Memory B cell (primary cell): ENCODE measurements around the gene CTNND2.

Source experiments
- ATAC-seq: fragments of 150-1000 bp; cut with Tn5 transposase; 2 replicates; pipeline ENCODE4 v1.10.0; 2021; ENCODE audit warnings: low read depth, mild to moderate bottlenecking, moderate library complexity
- DNase-seq, 2 donors: peaks; one replicate each; pipeline ENCODE4 v3.0.0; 2022; ENCODE audit warnings: low spot score in 2 of 2
- H3K27ac Mint-ChIP-seq: one replicate; pipeline ENCODE4 v1.8.0; 2022; ENCODE audit warnings: mild to moderate bottlenecking, moderate library complexity, mixed read lengths
- H3K27me3 Mint-ChIP-seq: one replicate; pipeline ENCODE4 v1.8.0; 2022; ENCODE audit warnings: mixed read lengths
- H3K36me3 Mint-ChIP-seq: one replicate; pipeline ENCODE4 v1.8.0; 2022; ENCODE audit warnings: mild to moderate bottlenecking, mixed read lengths
- H3K4me1 Mint-ChIP-seq: one replicate; pipeline ENCODE4 v1.8.0; 2022; ENCODE audit warnings: mixed read lengths
- H3K4me3 Mint-ChIP-seq: one replicate; pipeline ENCODE4 v1.8.0; 2022; ENCODE audit warnings: mild to moderate bottlenecking, moderate library complexity, mixed read lengths
- H3K9me3 Mint-ChIP-seq: one replicate; pipeline ENCODE4 v1.8.0; 2022; ENCODE audit warnings: mixed read lengths

Gene CTNND2

GRCh38 chr5:11148810-11149539 lies 755.3 kb downstream of the CTNND2 start:
- peaks cover 10% of the 10 kb centered on the region for H3K27me3 Mint-ChIP-seq
- H3K9me3 Mint-ChIP-seq = no peaks in the 10 kb centered on the region
- H3K27ac Mint-ChIP-seq = no peak overlapping the region
- H3K4me3 Mint-ChIP-seq = no peak overlapping the region
- H3K36me3 Mint-ChIP-seq = no peaks in the 10 kb centered on the region
- H3K4me1 Mint-ChIP-seq = no peaks in the 10 kb centered on the region
- ATAC-seq = no peak
- DNase-seq = no peak

- Mint-ChIP-seq H3K4me3 (no peak overlapping the region), H3K4me1 (no peaks in the 10 kb centered on the region), H3K27ac (no peak overlapping the region), H3K36me3 (no peaks in the 10 kb centered on the region), H3K9me3 (no peaks in the 10 kb centered on the region), H3K27me3 (peaks cover 16% of the 10 kb centered on the region)
- ATAC-seq (no peak), DNase-seq (no peak)
Measured at GRCh38 chr5:11146171-11146570, 758.1 kb downstream of the CTNND2 start.

GRCh38 chr5:11143456-11144267 lies 760.6 kb downstream of the CTNND2 start:
- Mint-ChIP-seq H3K9me3 (no peaks in the 10 kb centered on the region), H3K27me3 (peaks cover 16% of the 10 kb centered on the region), H3K4me1 (no peaks in the 10 kb centered on the region), H3K27ac (no peak overlapping the region), H3K36me3 (no peaks in the 10 kb centered on the region), H3K4me3 (no peak overlapping the region)
- ATAC-seq (no peak), DNase-seq (no peak)

GRCh38 chr5:11139217-11139865 lies 764.9 kb downstream of the CTNND2 start:
- Mint-ChIP-seq H3K9me3 (peaks cover 2% of the 10 kb centered on the region), H3K27ac (no peak overlapping the region), H3K4me3 (no peak overlapping the region), H3K36me3 (no peaks in the 10 kb centered on the region), H3K27me3 (peaks cover 8% of the 10 kb centered on the region), H3K4me1 (no peaks in the 10 kb centered on the region)
- ATAC-seq (no peak), DNase-seq (no peak)

- peaks cover 8% of the 10 kb centered on the region for H3K27me3 Mint-ChIP-seq
- no peaks in the 10 kb centered on the region for H3K9me3 Mint-ChIP-seq
- DNase-seq (no peak), ATAC-seq (no peak)
- H3K4me3 Mint-ChIP-seq = no peak overlapping the region
- H3K36me3 Mint-ChIP-seq = no peaks in the 10 kb centered on the region
- no peak overlapping the region for H3K27ac Mint-ChIP-seq
- no peaks in the 10 kb centered on the region for H3K4me1 Mint-ChIP-seq
Measured at GRCh38 chr5:11130131-11130530, 774.1 kb downstream of the CTNND2 start.

- ATAC-seq (no peak), DNase-seq (no peak)
- H3K9me3 Mint-ChIP-seq = no peaks in the 10 kb centered on the region
- no peak overlapping the region for H3K4me3 Mint-ChIP-seq
- H3K4me1 Mint-ChIP-seq = no peaks in the 10 kb centered on the region
- peaks cover 6% of the 10 kb centered on the region for H3K27me3 Mint-ChIP-seq
- no peaks in the 10 kb centered on the region for H3K36me3 Mint-ChIP-seq
- H3K27ac Mint-ChIP-seq = no peak overlapping the region
Measured at GRCh38 chr5:11128021-11128420, 776.2 kb downstream of the CTNND2 start.

GRCh38 chr5:11126844-11127243 lies 777.4 kb downstream of the CTNND2 start:
- Mint-ChIP-seq H3K36me3 (no peaks in the 10 kb centered on the region), H3K9me3 (no peaks in the 10 kb centered on the region), H3K27ac (no peak overlapping the region), H3K27me3 (peaks cover 7% of the 10 kb centered on the region), H3K4me3 (no peak overlapping the region), H3K4me1 (no peaks in the 10 kb centered on the region)
- no peak for DNase-seq
- ATAC-seq = no peak

- Mint-ChIP-seq H3K9me3 (no peaks in the 10 kb centered on the region), H3K36me3 (no peaks in the 10 kb centered on the region), H3K27me3 (peaks cover 7% of the 10 kb centered on the region)
Measured at GRCh38 chr5:11121885-11122284, 782.4 kb downstream of the CTNND2 start.

GRCh38 chr5:11110128-11110527 lies 794.1 kb downstream of the CTNND2 start:
- no peak for DNase-seq
- Mint-ChIP-seq H3K36me3 (no peaks in the 10 kb centered on the region), H3K4me3 (no peak overlapping the region), H3K4me1 (no peaks in the 10 kb centered on the region), H3K27ac (no peak overlapping the region), H3K27me3 (peaks cover 2% of the 10 kb centered on the region), H3K9me3 (peaks cover 3% of the 10 kb centered on the region)
- ATAC-seq = no peak

More at GRCh38 chr5:11121885-11122284, 782.4 kb downstream of the CTNND2 start:
- no peak overlapping the region for H3K27ac Mint-ChIP-seq
- H3K4me1 Mint-ChIP-seq = no peaks in the 10 kb centered on the region
- ATAC-seq = no peak
- no peak overlapping the region for H3K4me3 Mint-ChIP-seq
- DNase-seq = no peak

- H3K9me3 Mint-ChIP-seq = no peaks in the 10 kb centered on the region
- H3K4me1 Mint-ChIP-seq = no peaks in the 10 kb centered on the region
- ATAC-seq (no peak), DNase-seq (no peak)
- no peak overlapping the region for H3K4me3 Mint-ChIP-seq
- no peaks in the 10 kb centered on the region for H3K36me3 Mint-ChIP-seq
- no peak overlapping the region for H3K27ac Mint-ChIP-seq
- H3K27me3 Mint-ChIP-seq = peaks cover 2% of the 10 kb centered on the region
Measured at GRCh38 chr5:11105696-11106095, 798.5 kb downstream of the CTNND2 start.

GRCh38 chr5:11104651-11105112 lies 799.6 kb downstream of the CTNND2 start:
- no peaks in the 10 kb centered on the region for H3K36me3 Mint-ChIP-seq
- DNase-seq (no peak), ATAC-seq (no peak)
- H3K4me3 Mint-ChIP-seq = no peak overlapping the region
- H3K4me1 Mint-ChIP-seq = no peaks in the 10 kb centered on the region
- peaks cover 3% of the 10 kb centered on the region for H3K27me3 Mint-ChIP-seq
- no peak overlapping the region for H3K27ac Mint-ChIP-seq
- H3K9me3 Mint-ChIP-seq = no peaks in the 10 kb centered on the region

- no peak overlapping the region for H3K4me3 Mint-ChIP-seq
- peaks cover 3% of the 10 kb centered on the region for H3K27me3 Mint-ChIP-seq
- no peak overlapping the region for H3K27ac Mint-ChIP-seq
- DNase-seq (no peak), ATAC-seq (no peak)
- no peaks in the 10 kb centered on the region for H3K4me1 Mint-ChIP-seq
- H3K9me3 Mint-ChIP-seq = no peaks in the 10 kb centered on the region
- no peaks in the 10 kb centered on the region for H3K36me3 Mint-ChIP-seq
Measured at GRCh38 chr5:11104210-11104609, 800.0 kb downstream of the CTNND2 start.

GRCh38 chr5:11084111-11084510 lies 820.1 kb downstream of the CTNND2 start:
- Mint-ChIP-seq H3K9me3 (peaks cover 8% of the 10 kb centered on the region), H3K36me3 (no peaks in the 10 kb centered on the region), H3K4me3 (no peak overlapping the region), H3K4me1 (no peaks in the 10 kb centered on the region), H3K27ac (no peak overlapping the region), H3K27me3 (peaks cover 8% of the 10 kb centered on the region)
- DNase-seq = no peak
- ATAC-seq = no peak

GRCh38 chr5:11082404-11082945 lies 821.8 kb downstream of the CTNND2 start:
- peaks cover 9% of the 10 kb centered on the region for H3K27me3 Mint-ChIP-seq
- H3K4me3 Mint-ChIP-seq = no peak overlapping the region

More at GRCh38 chr5:11082404-11082945, 821.8 kb downstream of the CTNND2 start:
- H3K36me3 Mint-ChIP-seq = no peaks in the 10 kb centered on the region
- H3K4me1 Mint-ChIP-seq = no peaks in the 10 kb centered on the region
- no peak overlapping the region for H3K27ac Mint-ChIP-seq
- ATAC-seq (no peak), DNase-seq (no peak)
- H3K9me3 Mint-ChIP-seq = peaks cover 6% of the 10 kb centered on the region
